ENCODE measurements around the gene PPME1. TPM values are rescaled to one million over a fixed set of nuclear protein-coding genes. Genes with fewer than 3 reads are reported as not detected.

PPME1 gene
- total RNA-seq, 1 experiment from 2014 or later = 99.4 TPM

DNA sequence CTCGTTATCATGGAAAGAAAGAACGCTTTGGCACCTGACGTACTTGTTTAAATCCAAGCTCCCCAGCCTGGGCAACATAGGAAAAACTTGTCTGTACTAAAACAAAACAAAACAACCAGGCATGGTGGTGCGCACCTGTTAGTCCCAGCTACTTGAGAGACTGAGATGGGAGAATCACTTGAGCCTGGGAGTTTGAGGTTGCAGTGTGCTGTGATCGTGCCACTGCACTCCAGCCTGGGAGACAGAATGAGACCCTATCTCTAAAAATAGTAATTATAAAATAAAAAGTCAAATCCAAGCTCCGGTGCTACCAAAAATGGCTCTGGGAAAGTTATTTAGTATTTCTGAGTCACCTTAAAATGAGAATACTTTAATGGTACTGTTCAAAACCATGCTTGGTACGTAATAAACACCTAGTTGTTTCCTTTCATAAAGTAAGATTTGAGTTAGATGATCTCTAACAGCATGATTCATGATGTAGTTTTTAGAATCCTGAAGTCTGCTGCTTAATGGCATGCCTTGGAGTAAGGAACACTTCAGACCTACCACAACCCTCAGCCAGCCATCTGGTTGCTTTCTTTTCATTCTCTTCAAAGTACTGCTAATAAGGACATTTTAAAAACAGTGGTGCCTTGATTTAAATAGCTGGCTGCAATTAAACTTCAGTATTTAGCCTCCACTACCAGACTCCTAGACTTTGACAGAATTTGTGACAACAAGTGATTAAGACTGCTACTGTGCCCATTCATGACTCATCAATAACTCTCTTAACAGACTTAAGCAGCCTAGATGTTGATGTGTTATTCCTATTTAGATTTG, 8.4 kb downstream of the PPME1 start:
- peaks cover 1% of the 10 kb centered on the region; the same call in 1 of the 2 replicates for H3K4me1 ChIP-seq (ENCODE audit: control insufficient read depth, insufficient read depth, low read length)
- no TSS peak for BruUV-seq (replicated peaks)
- ATAC-seq (no peak), DNase-seq (ENCODE audit: low read depth, low spot score) (no peak)
- H3K36me3 ChIP-seq (ENCODE audit: control insufficient read depth, insufficient read depth, low read length) = no peaks in the 10 kb centered on the region; the same call in 1 of the 2 replicates
- H3K9me3 ChIP-seq (ENCODE audit: control insufficient read depth, insufficient read depth, low read depth, low read length) = no peaks in the 10 kb centered on the region
- intact Hi-C loops (cut with micrococcal nuclease; ENCODE audit: unreplicated experiment) = no loop called here
- ChIA-PET POLR2A (no interaction called here), CTCF (no interaction called here)
- H3K4me3 ChIP-seq (ENCODE audit: low read depth in 2 of 2, low read length in 2 of 2) = no peak overlapping the region
- H3K27ac ChIP-seq (ENCODE audit: low read length) = no peak overlapping the region
- in situ Hi-C loops (cut with HindIII; ENCODE audit: low pct_unique_long_range_greater_than_20kb, low sequenced_read_pairs) = no loop called here
- TF ChIP-seq POLR2AphosphoS5 (IDR thresholded peaks at IDR 0.05; ENCODE audit: low read depth, low read length) (no peak), SIN3A (IDR thresholded peaks at IDR 0.05; ENCODE audit: borderline replicate concordance, insufficient read depth, low read depth, low read length) (no peak), REST (IDR thresholded peaks at IDR 0.05; ENCODE audit: insufficient read depth in 1 of 2, low read depth in 2 of 2, low read length in 1 of 2) (no peak), TCF7L2 (IDR thresholded peaks at IDR 0.05; ENCODE audit: low read depth, low read length) (no peak)
- TF ChIP-seq, protein P1, sequence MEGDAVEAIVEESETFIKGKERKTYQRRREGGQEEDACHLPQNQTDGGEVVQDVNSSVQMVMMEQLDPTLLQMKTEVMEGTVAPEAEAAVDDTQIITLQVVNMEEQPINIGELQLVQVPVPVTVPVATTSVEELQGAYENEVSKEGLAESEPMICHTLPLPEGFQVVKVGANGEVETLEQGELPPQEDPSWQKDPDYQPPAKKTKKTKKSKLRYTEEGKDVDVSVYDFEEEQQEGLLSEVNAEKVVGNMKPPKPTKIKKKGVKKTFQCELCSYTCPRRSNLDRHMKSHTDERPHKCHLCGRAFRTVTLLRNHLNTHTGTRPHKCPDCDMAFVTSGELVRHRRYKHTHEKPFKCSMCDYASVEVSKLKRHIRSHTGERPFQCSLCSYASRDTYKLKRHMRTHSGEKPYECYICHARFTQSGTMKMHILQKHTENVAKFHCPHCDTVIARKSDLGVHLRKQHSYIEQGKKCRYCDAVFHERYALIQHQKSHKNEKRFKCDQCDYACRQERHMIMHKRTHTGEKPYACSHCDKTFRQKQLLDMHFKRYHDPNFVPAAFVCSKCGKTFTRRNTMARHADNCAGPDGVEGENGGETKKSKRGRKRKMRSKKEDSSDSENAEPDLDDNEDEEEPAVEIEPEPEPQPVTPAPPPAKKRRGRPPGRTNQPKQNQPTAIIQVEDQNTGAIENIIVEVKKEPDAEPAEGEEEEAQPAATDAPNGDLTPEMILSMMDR (IDR thresholded peaks at IDR 0.05) = no peak
- no peaks in the 10 kb centered on the region for H3K27me3 ChIP-seq (ENCODE audit: control insufficient read depth, insufficient read depth, low read length)

- no peak overlapping the region for H3K27ac ChIP-seq (ENCODE audit: low read length)
- POLR2A ChIA-PET = no interaction called here
- no peaks in the 10 kb centered on the region for H3K36me3 ChIP-seq (ENCODE audit: control insufficient read depth, insufficient read depth, low read length)
- H3K4me3 ChIP-seq (ENCODE audit: low read depth in 2 of 2, low read length in 2 of 2) = no peak overlapping the region
- CTCF ChIA-PET = no interaction called here
- no peaks in the 10 kb centered on the region for H3K27me3 ChIP-seq (ENCODE audit: control insufficient read depth, insufficient read depth, low read length)
- no peak for ATAC-seq
- no TSS peak for BruUV-seq (replicated peaks)
- peaks cover 5% of the 10 kb centered on the region; the same call in 1 of the 2 replicates for H3K4me1 ChIP-seq (ENCODE audit: control insufficient read depth, insufficient read depth, low read length)
- DNase-seq (ENCODE audit: low read depth, low spot score) = no peak
- TF ChIP-seq TCF7L2 (IDR thresholded peaks at IDR 0.05; ENCODE audit: low read depth, low read length) = no peak
- TF ChIP-seq, protein P1 (IDR thresholded peaks at IDR 0.05) = no peak
- no peak for TF ChIP-seq REST (IDR thresholded peaks at IDR 0.05; ENCODE audit: insufficient read depth in 1 of 2, low read depth in 2 of 2, low read length in 1 of 2)
- TF ChIP-seq POLR2AphosphoS5 (IDR thresholded peaks at IDR 0.05; ENCODE audit: low read depth, low read length) = no peak
- TF ChIP-seq SIN3A (IDR thresholded peaks at IDR 0.05; ENCODE audit: borderline replicate concordance, insufficient read depth, low read depth, low read length) = no peak
- in situ Hi-C loops (cut with HindIII; ENCODE audit: low pct_unique_long_range_greater_than_20kb, low sequenced_read_pairs) = no loop called here
- H3K9me3 ChIP-seq (ENCODE audit: control insufficient read depth, insufficient read depth, low read depth, low read length) = no peaks in the 10 kb centered on the region
- intact Hi-C loops (cut with micrococcal nuclease; ENCODE audit: unreplicated experiment) = no loop called here
These were observed 11.5 kb downstream of the PPME1 start for GRCh38 chr11:74182635-74183034.
